ENCODE data around the gene SPEG. TPM values are rescaled to one million over a fixed set of nuclear protein-coding genes. Genes with fewer than 3 reads are reported as not detected.

The SPEG gene
- total RNA-seq, 1 experiment from 2014 or later: 55.3 TPM

GRCh38 chr2:219402665-219403515 is 31.8 kb upstream of the SPEG start:
- no peak overlapping the region for H3K27ac Mint-ChIP-seq
- CTCF ChIA-PET: interaction anchor here (0.6 to 6.7 kb wide), 39 partner anchors 11 to 373 kb away, joined by 3 to 178 read pairs (median 13); partner anchors contain the start of genes ASIC4, CHPF, DES and DNPEP
- POLR2A ChIA-PET: interaction anchor here (0.5 to 1.0 kb wide), 2 partner anchors 25 to 91 kb away, joined by 3 to 4 read pairs; no protein-coding TSS in a partner anchor

GRCh38 chr2:219403861-219404260 is 30.8 kb upstream of the SPEG start:
- peaks cover 46% of the 10 kb centered on the region for H3K4me1 Mint-ChIP-seq

More at GRCh38 chr2:219402665-219403515, 31.8 kb upstream of the SPEG start:
- ATAC-seq (peak; percentile 70), DNase-seq (ENCODE audit: low spot score) (peak; percentile 76)
- no peaks in the 10 kb centered on the region for H3K9me3 Mint-ChIP-seq
- TF ChIP-seq CTCF (IDR thresholded peaks at IDR 0.05) (peak; percentile 83; the same call in 1 of the 2 replicates), ZBTB21 (CRISPR knock-in tag; IDR thresholded peaks at IDR 0.05; ENCODE audit: borderline replicate concordance) (no peak)
- no peak overlapping the region for H3K4me3 Mint-ChIP-seq
- H3K36me3 Mint-ChIP-seq: no peaks in the 10 kb centered on the region
- H3K4me1 Mint-ChIP-seq: peaks cover 46% of the 10 kb centered on the region
- H3K27me3 Mint-ChIP-seq (ENCODE audit: low read depth): no peaks in the 10 kb centered on the region; the same call in 1 of the 2 replicates

More at GRCh38 chr2:219403861-219404260, 30.8 kb upstream of the SPEG start:
- Mint-ChIP-seq H3K27me3 (ENCODE audit: low read depth) (no peaks in the 10 kb centered on the region; the same call in 1 of the 2 replicates), H3K4me3 (no peak overlapping the region), H3K9me3 (no peaks in the 10 kb centered on the region), H3K27ac (no peak overlapping the region), H3K36me3 (no peaks in the 10 kb centered on the region)
- no peak for TF ChIP-seq HMGXB4 (CRISPR knock-in tag; IDR thresholded peaks at IDR 0.05)
- TF ChIP-seq ZNF671 (CRISPR knock-in tag; IDR thresholded peaks at IDR 0.05): no peak
- no peak for TF ChIP-seq SMAD3 (CRISPR knock-in tag; IDR thresholded peaks at IDR 0.05; ENCODE audit: borderline replicate concordance)
- TF ChIP-seq SP1 (CRISPR knock-in tag; conservative IDR thresholded peaks at IDR 0.05): no peak
- no peak for TF ChIP-seq CTCF (IDR thresholded peaks at IDR 0.05)
- TF ChIP-seq NR1H2 (CRISPR knock-in tag; IDR thresholded peaks at IDR 0.05): no peak
- no peak for TF ChIP-seq AFF4 (CRISPR knock-in tag; IDR thresholded peaks at IDR 0.05; ENCODE audit: borderline replicate concordance)
- TF ChIP-seq PREB (CRISPR knock-in tag; IDR thresholded peaks at IDR 0.05; ENCODE audit: borderline replicate concordance): no peak
- no peak for TF ChIP-seq EMX1 (CRISPR knock-in tag; IDR thresholded peaks at IDR 0.05)
- no peak for TF ChIP-seq FOXK1 (CRISPR knock-in tag; IDR thresholded peaks at IDR 0.05)
- no peak for TF ChIP-seq PRRX2 (CRISPR knock-in tag; IDR thresholded peaks at IDR 0.05)
- TF ChIP-seq ETV6 (CRISPR knock-in tag; IDR thresholded peaks at IDR 0.05): no peak
- TF ChIP-seq TEAD4 (CRISPR knock-in tag; IDR thresholded peaks at IDR 0.05): no peak
- TF ChIP-seq NR3C1 (CRISPR knock-in tag; conservative IDR thresholded peaks at IDR 0.05; ENCODE audit: low read depth): no peak
- no peak for TF ChIP-seq ZNF263 (CRISPR knock-in tag; IDR thresholded peaks at IDR 0.05; ENCODE audit: low read depth)
- no peak for TF ChIP-seq FOXJ3 (CRISPR knock-in tag; IDR thresholded peaks at IDR 0.05; ENCODE audit: borderline replicate concordance)
- TF ChIP-seq HMGA2 (CRISPR knock-in tag; IDR thresholded peaks at IDR 0.05): no peak
- no peak for TF ChIP-seq ZNF416 (CRISPR knock-in tag; IDR thresholded peaks at IDR 0.05)
- TF ChIP-seq FOXP1 (CRISPR knock-in tag; IDR thresholded peaks at IDR 0.05; ENCODE audit: borderline replicate concordance): no peak
- TF ChIP-seq KAT7 (CRISPR knock-in tag; IDR thresholded peaks at IDR 0.05; ENCODE audit: borderline replicate concordance): no peak
- ChIA-PET CTCF (interaction anchor here (0.6 to 6.7 kb wide), 35 partner anchors 12 to 239 kb away, joined by 3 to 178 read pairs (median 15); partner anchors contain the start of genes ASIC4, CHPF, DES and DNPEP), POLR2A (interaction anchor here (1.4 kb wide), 1 partner anchor 16 kb away, joined by 5 read pairs; the partner anchor contains the start of gene DNPEP)
- ATAC-seq (no peak), DNase-seq (ENCODE audit: low spot score) (no peak)
